ENCODE measurements around the gene APOA5. TPM values are rescaled to one million over a fixed set of nuclear protein-coding genes. Genes with fewer than 3 reads are reported as not detected.

The APOA5 gene
- total and polyA plus RNA-seq, 2 of the 13 experiments (the other 11 are each of a cell fraction or from before 2014, with no cell fraction given), result 44.0 to 49.1 TPM

GRCh38 chr11:116791002-116791812 is 472 bp downstream of the APOA5 start (continued):
- TF ChIP-seq ZNF574 (CRISPR knock-in tag; IDR thresholded peaks at IDR 0.05), result peak; percentile 80
- TF ChIP-seq, protein P1, sequence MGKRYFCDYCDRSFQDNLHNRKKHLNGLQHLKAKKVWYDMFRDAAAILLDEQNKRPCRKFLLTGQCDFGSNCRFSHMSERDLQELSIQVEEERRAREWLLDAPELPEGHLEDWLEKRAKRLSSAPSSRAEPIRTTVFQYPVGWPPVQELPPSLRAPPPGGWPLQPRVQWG (CRISPR knock-in tag; IDR thresholded peaks at IDR 0.05; ENCODE audit: borderline replicate concordance, low read depth), result no peak
- TF ChIP-seq BCL3 (CRISPR knock-in tag; IDR thresholded peaks at IDR 0.05), result 0 out of 2 replicates have a peak, but pooled peaks have one; percentile 36
- TF ChIP-seq, protein P2, sequence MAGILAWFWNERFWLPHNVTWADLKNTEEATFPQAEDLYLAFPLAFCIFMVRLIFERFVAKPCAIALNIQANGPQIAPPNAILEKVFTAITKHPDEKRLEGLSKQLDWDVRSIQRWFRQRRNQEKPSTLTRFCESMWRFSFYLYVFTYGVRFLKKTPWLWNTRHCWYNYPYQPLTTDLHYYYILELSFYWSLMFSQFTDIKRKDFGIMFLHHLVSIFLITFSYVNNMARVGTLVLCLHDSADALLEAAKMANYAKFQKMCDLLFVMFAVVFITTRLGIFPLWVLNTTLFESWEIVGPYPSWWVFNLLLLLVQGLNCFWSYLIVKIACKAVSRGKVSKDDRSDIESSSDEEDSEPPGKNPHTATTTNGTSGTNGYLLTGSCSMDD (CRISPR knock-in tag; IDR thresholded peaks at IDR 0.05), result 0 out of 2 replicates have a peak, but pooled peaks have one; percentile 37
- TF ChIP-seq HNRNPLL (IDR thresholded peaks at IDR 0.05; ENCODE audit: low read depth, low read length, poor library complexity, severe bottlenecking), result peak; percentile 38
- TF ChIP-seq ZNF101 (CRISPR knock-in tag; IDR thresholded peaks at IDR 0.05; ENCODE audit: borderline replicate concordance, low read depth), result no peak
- no peak for TF ChIP-seq PRPF4 (IDR thresholded peaks at IDR 0.05; ENCODE audit: low read depth, low read length, poor library complexity, severe bottlenecking)
- no peak for TF ChIP-seq NFE2L2 (IDR thresholded peaks at IDR 0.05; ENCODE audit: low read length)
- no peak for TF ChIP-seq ZFYVE20 (CRISPR knock-in tag; IDR thresholded peaks at IDR 0.05; ENCODE audit: borderline replicate concordance, low read depth)
- peak; percentile 18; the same call in 1 of the 2 replicates for TF ChIP-seq BCL6 (CRISPR knock-in tag; IDR thresholded peaks at IDR 0.05)
- no peak for TF ChIP-seq ISX (CRISPR knock-in tag; conservative IDR thresholded peaks at IDR 0.05)
- TF ChIP-seq KLF11 (CRISPR knock-in tag; IDR thresholded peaks at IDR 0.05), result no peak
- TF ChIP-seq ZNF570 (CRISPR knock-in tag; IDR thresholded peaks at IDR 0.05; ENCODE audit: borderline replicate concordance), result no peak
- TF ChIP-seq, protein P3, sequence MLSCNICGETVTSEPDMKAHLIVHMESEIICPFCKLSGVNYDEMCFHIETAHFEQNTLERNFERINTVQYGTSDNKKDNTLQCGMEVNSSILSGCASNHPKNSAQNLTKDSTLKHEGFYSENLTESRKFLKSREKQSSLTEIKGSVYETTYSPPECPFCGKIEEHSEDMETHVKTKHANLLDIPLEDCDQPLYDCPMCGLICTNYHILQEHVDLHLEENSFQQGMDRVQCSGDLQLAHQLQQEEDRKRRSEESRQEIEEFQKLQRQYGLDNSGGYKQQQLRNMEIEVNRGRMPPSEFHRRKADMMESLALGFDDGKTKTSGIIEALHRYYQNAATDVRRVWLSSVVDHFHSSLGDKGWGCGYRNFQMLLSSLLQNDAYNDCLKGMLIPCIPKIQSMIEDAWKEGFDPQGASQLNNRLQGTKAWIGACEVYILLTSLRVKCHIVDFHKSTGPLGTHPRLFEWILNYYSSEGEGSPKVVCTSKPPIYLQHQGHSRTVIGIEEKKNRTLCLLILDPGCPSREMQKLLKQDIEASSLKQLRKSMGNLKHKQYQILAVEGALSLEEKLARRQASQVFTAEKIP (CRISPR knock-in tag; IDR thresholded peaks at IDR 0.05; ENCODE audit: borderline replicate concordance), result no peak
- TF ChIP-seq NFE2L1 (CRISPR knock-in tag; IDR thresholded peaks at IDR 0.05; ENCODE audit: borderline replicate concordance), result no peak
- no peak for TF ChIP-seq ZMAT3 (CRISPR knock-in tag; conservative IDR thresholded peaks at IDR 0.05)
- TF ChIP-seq, protein P4, sequence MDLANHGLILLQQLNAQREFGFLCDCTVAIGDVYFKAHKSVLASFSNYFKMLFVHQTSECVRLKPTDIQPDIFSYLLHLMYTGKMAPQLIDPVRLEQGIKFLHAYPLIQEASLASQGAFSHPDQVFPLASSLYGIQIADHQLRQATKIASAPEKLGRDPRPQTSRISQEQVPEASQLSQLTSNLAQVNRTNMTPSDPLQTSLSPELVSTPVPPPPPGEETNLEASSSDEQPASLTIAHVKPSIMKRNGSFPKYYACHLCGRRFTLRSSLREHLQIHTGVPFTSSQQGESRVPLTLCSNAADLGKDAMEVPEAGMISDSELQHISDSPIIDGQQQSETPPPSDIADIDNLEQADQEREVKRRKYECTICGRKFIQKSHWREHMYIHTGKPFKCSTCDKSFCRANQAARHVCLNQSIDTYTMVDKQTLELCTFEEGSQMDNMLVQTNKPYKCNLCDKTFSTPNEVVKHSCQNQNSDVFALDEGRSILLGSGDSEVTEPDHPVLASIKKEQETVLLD (CRISPR knock-in tag; IDR thresholded peaks at IDR 0.05; ENCODE audit: low read depth), result 0 out of 2 replicates have a peak, but pooled peaks have one; percentile 20
- TF ChIP-seq, protein P5, sequence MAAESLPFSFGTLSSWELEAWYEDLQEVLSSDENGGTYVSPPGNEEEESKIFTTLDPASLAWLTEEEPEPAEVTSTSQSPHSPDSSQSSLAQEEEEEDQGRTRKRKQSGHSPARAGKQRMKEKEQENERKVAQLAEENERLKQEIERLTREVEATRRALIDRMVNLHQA (CRISPR knock-in tag; IDR thresholded peaks at IDR 0.05), result no peak
- no peak; the same call in 1 of the 2 replicates for TF ChIP-seq ZNF333 (CRISPR knock-in tag; IDR thresholded peaks at IDR 0.05; ENCODE audit: borderline replicate concordance)

Data from HepG2 (cell line).